DLD1 (cell line): Measurements from ENCODE around the gene ASPG.

Experiments used
- in situ Hi-C: cut with HindIII; loops from 2 replicates; pipeline ENCODE4 v1.10.0; 2017; ENCODE audit warnings: low sequenced_read_pairs

Gene ASPG

DNA sequence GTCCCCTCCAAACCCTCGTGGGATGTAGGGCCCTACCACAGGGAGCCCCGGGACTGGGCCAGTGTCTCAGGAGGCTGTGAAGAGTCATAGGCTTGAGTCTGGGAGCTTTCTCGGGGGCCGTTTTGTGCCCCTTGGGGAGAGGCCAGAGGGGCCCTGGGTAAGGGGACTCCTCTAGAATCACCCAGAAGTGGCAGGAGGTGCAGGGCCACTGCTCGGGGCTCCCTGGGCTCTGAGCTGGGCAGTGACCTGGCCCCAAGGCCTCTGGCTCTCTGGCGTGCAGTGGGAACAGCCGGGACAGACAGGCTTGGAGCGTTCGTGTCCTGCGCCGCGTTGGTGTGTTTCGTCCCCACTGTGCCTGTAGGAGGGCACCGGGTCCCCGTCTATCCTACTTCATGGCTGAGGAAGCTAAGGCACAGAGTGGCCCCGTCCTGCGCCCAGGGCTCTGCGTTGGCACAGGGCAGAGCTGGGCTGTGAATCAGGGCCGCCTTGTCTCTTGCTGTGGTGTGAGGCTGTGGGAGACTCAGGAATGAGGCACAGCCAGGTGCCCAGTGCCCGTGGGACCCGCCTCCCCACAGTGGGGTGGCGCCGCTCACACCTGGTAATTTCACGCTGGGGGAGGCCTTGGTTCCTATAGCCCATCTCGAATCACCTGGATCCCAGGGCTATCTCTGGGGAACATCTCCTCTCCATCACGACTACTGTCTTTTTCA is 29.1 kb downstream of the ASPG start:
- in situ Hi-C loops = no loop called here

DNA sequence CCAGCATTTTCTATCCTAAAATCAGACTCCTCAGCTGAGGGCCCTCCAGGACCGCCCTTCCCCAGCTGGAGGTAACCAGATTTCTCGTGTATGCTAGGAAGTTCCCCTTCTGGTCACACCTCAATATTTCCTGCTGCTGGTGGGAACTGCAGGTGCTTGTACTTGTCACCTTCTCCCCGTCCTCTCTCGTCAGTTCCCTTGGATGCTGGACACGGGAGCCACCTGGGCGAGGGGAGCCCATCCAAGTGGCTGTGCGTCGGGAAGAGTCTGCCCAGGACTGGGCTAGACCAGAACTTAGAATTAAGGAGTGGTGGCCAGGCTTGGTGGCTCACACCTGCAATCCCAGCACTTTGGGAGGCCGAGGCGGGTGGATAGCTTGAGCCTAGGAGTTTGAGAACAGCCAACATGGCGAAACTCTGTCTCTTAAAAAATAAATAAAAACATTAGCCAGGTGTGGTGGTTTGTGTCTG is 29.7 kb downstream of the ASPG start:
- in situ Hi-C loops = no loop called here

DNA sequence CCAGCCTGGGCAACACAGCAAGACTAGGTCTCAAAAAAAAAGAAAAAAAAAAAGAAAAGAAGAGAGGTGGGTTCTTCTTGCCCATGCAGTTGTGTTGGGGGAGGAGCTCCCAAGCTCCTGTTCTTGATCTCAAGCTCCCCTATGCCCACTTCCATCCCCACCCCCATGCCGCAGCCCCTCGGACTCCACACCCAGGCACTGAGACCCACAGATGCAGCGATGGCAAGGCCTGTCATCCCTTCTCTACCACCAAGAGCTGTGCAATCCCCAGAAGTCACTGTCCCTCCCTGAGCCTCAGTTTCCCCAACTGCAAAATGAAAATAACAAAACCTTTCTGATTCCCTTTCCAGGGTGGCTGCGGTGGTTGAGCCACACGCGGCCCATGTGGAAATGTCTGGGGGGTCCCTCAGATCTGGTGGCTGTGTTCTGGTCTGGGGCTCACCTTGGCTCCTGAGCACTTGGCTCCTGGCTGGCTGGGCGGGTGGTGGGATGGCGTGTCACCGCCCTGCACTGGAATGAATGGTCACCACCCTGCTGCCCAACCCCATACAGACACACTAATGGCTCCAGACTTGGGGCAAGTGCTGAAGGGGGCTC is 30.3 kb downstream of the ASPG start:
- in situ Hi-C loops = no loop called here

DNA sequence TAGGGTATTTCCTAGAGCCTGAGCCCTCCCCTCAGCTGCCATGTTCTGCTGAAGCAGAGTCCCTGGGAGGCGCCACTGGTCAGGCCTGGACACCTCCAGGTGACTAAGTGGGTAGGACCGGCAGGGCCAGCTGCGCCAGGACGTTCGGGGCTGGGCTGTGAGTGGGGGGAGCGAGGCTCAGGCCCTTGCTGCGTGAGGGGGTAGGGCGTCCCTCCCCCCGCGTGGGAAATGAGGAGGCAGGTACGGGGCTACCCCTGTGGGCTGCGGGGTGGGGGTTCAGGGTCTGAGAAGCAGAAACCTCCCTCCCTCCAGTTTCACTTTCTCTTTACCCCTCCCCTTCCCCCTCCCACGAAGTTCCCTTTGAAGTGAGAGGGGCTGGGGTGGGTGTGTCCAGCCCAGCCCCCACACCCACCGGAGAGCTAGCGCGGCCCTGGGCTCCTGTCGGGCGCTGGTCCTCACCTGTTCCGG is 30.8 kb downstream of the ASPG start:
- in situ Hi-C loops = no loop called here

DNA sequence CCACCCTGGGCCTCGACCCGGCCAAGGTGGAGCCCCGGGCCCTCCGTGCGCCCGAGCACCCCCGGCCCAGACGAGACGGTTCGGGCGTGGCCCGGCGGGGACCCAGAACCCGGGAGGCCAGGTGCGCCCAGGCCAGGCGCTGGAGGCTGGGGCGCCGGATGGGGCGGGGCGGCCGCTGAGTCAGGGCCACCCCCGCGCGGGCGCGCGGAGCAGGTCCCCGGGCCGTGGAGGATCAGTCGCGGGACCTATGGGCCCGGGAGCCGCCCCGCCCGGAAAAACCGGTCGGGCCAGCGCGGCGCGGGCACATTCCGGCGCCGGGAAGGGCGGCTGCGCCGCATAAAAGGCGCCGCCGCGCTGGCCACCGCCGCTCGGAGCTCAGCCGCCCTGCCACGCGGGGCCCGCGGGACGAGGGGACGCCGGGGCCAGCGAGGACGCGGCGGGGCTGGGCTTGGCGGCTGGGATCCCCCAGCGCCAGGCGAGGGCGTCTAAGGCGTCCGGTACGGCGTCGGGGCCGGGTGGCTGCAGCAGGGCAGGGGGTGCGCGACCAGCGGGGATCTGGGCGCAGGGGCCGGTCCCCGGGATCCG is 31.3 kb downstream of the ASPG start:
- in situ Hi-C loops = no loop called here

DNA sequence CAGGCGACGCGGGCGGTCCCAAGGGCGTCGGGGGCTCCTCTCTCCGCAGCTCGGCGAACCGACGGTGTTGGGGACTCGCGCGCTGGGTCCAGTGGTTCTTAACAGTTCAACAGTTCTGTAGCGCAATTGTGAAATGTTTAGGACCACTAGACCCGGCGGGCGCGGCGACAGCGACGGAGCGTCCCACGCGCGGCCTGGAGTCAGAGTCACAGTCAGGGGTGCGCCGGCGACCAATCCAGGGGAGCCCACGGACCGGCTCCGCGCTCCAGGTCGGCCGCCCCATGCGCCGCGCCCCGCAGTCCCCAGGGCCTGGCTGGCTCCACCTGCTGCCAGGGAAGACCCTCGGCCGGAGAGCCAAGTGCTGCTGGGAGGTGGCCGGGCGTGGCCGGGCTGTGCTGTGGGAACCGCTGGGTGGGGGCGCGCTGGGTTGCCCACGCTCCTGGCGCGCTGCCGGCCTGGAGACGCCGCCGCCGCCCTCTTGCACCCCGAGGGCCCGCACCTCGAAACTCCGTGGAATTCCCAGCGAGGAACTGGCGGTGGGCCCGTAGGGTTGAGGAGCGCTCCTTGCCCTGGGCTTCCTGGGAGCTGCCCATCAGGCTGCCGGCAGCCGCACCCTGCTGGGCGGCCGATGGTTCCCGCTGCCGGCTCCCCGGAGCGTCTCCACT is 32.0 kb downstream of the ASPG start:
- in situ Hi-C loops = no loop called here

DNA sequence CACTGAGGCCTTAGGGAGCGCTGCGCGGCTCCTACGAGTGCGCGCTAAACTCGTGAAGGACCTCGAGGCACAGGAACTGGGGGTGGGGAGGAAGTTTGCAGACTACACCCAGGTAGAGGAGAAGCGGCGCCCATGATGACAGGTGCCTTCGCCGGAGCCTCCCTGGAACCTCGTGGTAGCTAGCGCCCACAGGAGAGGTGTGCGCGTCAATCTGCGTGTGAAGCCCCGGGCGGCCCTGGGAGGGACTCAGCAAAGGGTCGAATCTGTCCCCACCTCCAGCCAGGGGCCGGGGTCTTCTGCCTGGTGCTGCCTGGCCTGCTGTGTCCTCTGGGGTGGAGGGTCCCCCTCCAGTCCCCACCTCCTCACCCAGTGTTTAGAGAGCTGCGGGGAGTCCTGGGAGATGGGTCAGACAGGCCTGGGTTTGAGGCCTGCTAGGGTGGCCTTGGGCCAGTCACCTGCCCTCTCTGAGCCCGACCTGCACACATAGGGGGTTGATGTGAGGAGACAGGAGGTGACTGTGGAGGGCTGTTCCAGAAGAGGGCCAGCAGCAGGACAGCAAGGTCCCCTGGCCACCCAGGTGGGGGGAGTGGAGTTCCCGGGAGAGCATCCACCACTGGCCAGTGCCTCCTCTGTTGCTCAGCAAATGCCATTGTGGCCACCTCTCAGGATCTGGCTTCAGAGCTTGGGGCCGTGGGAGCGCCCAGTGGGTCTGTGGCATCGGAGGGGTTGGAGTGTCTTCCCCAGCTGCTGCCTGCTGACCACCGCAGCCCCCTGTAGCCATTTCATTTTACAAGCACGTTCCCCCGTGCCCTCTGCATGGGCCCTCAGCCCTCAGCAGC is 32.7 kb downstream of the ASPG start:
- in situ Hi-C loops = no loop called here

DNA sequence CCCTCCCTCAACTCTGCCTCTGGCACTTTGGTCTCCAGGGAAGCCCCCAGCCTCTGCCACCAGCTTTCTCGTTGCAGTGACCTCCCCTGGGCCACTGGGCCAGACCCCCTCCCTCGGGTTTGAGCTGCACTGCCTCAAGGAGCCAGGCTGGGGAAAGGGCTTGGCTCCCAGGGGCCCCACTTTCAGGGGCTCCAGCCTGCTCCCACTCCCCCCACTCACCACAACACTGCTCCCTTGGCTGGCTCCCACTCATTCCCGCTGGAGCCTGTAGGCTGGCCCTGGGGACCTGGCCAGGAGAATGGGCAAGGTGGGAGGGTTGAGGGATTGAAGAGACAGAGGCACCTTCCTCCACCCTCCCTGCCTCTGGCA is 33.6 kb downstream of the ASPG start:
- in situ Hi-C loops = no loop called here

DNA sequence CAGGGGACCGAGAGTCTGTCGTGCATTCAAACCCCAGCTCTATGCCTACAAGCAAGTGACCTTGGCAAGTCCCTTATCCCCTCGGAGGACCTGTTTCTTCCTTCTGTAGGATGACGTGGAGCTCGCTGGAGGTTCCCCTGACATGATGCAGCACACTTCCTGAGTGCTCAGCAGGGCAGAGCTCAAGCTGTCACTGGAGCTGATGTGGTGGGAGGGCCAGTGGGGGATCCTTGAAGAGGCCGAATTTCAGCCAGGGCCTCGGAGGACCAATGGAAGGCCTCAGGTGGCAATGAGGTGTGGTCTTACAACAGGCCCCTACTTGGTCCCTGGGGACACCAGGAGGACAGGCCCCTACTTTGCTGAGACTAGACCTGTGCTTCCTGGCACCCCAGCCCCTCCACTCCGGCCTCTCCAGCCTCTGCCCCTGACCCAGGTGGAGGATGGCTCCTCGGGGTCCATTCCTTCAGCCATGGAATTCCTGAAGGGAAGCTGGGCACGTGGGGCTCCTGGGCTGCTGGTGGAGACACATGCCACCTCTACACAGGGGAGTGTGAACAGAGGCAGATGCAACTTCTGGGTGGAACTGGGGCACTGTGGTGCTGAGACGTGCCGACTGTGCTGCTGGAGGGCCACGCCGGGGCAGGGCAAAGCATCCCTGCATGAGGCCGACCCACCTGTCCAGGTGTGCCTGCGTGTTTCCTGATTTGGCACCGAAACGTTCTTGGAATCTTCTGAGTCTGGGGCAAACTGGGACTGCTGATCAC is 34.2 kb downstream of the ASPG start:
- in situ Hi-C loops = no loop called here

DNA sequence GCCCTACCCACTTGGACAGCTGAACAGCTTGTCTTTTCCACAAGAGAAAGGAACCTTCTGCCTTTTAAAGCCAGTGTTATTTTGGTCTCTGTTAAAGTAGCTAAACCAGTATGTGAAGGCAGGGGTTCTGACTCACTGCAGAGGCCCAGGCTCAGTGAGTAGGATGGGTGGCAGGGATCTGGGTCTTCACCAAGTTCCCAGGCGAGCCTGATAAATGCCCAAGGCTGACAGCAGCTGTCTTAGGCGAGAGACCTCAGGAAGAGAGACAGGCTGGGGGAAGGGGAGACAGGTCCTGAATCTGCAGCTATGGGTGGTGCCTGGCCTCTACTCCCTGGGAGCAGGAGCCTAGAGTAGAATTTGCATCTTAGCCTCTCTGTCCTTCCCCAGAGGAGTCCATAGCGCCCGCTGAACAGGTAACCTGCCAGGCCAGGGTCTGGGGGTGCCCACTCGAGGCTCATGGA is 34.8 kb downstream of the ASPG start:
- in situ Hi-C loops = no loop called here

DNA sequence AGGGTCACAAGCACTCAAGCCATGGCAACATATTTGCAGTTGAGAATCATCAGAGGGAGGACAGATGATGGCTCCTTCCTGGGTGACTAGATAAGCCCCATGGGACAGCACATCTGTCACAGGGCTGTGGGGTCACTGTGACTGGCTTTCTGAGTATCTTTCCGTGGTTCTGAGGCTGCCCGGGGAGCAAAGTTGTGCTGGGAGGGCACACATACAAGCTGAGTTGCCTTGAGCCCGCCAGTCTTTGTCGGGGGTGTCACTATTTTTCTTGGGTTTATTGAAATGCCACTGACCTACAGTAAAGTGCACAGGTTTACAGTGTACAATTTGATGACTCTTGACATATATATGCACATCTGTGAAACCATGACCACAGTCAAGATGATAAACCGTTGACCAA is 35.6 kb downstream of the ASPG start:
- in situ Hi-C loops = no loop called here

DNA sequence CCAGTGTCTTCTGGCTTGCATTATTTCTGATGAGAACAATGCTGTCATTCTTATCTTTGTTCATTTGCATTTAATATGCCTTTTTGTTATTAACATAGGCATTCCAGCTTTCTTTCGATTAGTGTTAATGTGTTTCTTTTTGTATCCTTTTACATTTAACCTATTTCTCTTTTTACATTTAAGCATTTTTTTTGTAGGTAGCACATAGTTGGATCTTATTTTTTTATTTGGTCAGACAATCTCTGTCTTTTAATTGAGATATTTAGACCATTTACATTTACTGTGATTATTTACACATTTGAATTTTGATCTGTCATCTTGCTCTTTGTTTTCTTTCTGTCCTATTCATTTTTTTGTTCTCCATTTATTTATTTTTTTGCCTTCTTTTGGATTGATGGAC is 38.4 kb downstream of the ASPG start:
- in situ Hi-C loops = no loop called here

DNA sequence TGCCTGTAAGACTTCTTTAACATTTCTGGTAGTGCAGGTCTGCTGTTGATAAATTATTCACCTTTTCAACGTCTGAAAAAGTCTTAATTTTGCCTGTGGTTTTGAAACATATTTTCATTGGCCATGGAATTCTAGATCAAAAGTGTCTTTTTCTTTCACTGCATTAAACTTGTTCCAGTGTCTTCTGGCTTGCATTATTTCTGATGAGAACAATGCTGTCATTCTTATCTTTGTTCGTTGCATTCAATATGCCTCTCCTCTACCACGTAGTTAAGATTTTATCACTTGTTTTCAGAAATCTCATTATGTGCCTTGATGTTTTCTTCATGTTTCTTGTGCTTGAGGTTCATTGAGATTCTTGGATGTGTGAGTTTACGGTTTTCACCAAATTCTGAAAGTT is 39.5 kb downstream of the ASPG start:
- in situ Hi-C loops = no loop called here

DNA sequence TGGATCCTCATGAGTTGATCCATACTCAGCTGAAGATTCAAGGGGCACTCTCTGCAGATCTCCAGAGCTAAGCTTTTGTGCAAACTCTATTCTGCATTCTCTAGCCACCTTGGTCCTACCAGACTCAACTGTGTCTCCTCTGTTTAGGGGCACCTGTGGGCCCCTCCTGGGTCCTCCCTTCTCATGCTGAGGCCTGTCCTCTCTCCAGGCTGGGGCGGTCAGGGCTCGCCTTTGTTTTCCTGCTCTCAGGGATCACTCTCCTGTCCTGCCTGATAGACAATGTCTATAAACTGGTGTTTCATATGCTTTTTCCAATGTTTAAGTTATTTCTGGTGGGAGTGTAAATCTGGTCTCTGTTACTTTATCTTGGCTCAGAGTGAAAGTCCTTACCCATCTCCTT is 41.3 kb downstream of the ASPG start:
- in situ Hi-C loops = no loop called here

DNA sequence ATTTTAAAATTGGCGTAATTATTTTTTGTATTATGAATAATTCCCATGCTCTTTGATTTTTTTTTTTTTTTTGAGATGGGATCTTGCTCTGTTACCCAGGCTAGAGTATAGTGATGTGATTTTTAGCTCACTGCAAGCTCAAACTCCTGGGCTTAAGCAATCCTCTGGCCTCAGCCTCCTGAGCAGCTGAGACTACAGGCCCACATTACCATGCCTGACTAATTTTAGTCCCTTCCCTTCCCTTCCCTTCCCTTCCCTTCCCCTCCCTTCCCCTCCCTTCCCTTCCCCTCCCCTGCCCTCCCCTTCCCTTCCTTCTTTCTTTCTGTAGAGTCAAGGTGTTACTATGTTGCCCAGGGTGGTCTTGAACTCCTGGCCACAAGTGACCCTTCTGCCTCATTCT is 43.5 kb downstream of the ASPG start:
- in situ Hi-C loops = no loop called here

DNA sequence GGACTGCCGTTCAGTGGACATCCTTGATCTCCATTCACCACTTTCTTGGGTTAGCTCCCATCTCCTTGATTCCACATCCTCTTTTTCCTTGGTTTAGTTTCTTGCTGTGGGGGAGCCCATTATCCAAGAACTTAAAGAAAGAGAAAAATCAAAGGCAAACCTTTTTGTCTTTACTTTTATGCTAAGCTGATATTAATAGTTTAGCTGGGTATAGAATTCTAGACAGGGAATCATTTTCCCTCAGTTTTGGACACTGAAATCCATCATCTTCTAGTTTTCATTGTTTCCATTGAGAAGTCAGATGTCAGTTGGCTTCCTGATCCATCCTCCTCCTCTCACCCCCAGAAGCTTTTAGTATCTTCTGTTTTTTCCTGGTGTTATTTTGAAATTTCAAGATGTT is 44.1 kb downstream of the ASPG start:
- in situ Hi-C loops = no loop called here

DNA sequence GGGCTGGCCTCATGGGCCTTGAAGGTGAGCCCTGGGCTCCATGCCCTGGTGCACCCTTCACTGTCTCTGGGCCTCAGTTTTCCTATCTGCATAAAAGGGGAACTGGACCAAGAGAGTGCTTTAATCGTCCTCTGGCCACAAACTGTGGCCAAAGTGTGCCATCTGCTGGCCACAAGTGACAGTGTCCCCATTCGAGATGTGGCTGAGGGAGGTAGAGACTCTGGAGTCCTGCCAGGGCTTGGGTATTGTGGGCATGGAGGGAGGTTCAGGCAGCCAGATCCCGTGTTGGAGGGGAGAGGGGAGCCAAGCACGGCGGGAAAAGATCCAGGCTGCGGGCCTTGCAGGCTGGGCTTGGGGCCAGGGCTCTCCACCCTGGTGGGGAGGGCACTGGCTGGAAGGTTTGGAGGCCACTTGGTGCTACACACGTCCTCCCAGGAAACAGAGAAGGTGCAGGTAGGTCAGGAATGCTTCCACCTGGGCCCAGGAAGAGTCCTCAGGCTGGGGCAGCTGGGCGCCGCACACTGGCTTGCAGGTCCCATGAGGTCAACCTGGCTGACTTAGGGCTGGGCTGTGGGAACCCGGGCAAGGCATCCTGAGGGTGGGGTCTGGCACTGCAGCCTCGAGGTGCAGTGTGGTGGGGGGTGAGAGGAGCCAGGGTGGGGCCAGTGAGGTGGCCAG is 45.6 kb downstream of the ASPG start:
- in situ Hi-C loops = no loop called here

DNA sequence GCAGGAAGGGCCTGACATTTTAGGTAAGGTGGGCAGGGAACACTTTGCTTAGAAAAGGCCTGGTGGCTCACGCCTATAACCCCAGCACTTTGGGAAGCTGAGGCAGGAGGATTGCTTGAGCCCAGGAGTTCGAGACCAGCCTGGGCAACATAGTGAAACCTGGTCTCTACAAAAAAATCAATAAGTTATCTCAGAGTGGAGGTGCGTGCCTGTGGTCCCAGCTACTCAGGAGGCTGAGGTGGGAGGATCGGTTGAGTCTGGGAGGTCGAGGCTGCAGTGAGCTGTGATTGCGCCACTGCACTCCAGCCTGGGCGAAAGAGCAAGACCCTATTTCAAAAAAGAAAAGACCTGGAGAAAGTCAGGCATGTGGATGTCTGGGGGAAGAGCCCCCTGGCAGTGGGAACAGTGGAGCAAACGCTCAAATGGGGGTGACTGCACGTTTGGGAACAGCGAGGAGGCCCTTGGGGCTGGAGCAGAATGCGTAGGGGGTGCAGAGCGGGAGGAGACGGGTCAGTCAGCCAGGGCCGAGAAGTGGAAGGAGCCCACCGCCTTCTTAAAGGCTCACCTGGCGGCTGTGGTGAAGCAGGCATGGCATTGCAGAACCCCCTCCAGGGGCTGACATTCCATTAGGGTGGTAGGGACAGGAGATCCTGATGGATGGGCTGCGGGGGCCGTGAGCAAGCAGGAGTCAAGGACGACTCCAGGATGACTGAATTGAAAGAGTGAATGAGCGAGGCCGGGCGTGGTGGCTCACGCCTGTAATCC is 46.6 kb downstream of the ASPG start:
- in situ Hi-C loops = no loop called here

DNA sequence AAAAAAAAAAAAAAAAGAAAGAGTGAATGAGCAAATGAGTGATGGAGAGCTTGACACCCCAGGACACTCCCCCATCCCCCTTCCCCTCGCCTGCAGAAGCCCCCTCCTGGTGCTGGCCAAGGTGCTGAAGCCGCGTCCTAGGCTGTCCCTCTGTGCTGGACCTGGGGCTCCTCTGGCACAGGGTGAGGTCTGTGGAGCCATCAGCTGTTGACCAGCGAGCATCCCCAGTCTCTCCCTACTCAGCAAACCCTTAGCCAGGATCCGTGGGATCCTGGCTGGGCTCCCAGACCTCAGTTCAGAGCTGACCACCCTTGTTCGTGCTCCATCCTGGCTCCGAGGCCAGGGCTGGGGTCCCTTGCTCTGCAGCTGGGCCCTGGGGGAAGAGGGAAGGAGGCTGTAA is 47.5 kb downstream of the ASPG start:
- in situ Hi-C loops = no loop called here
